Kidney (tissue), 14 donors: ENCODE data around the gene DENND4A. TPM values are rescaled to one million over a fixed set of nuclear protein-coding genes. Genes with fewer than 3 reads are reported as not detected.

Experiments used
- DNase-seq, 5 donors: peaks; one replicate each; pipeline ENCODE4 v3.0.0-alpha.2; 2013 to 2020
- FAIRE-seq: peaks from 2 replicates; lab custom pipeline; 2012; peaks lifted over from hg19 to GRCh38; lab: Jason Lieb, UNC
- H3K27ac ChIP-seq, 2 donors: one replicate each; pipeline ENCODE4 v1.7.0; 2013; ENCODE audit warnings: low read depth in 2 of 2, low read length in 2 of 2, inconsistent platforms in 1 of 2
- H3K27me3 ChIP-seq: one replicate; pipeline ENCODE4 v1.7.1; 2013; ENCODE audit warnings: low read length, inconsistent platforms; ENCODE audit not compliant: control insufficient read depth, insufficient read depth
- H3K36me3 ChIP-seq, 3 donors: one replicate each; pipeline versions ENCODE4 v1.7.0 to v1.7.1; 2013; ENCODE audit warnings: low read length in 3 of 3, control low read depth in 1 of 3, inconsistent platforms in 1 of 3; ENCODE audit not compliant: insufficient read depth in 3 of 3, control insufficient read depth in 2 of 3
- H3K4me1 ChIP-seq, 3 donors: one replicate each; pipeline versions ENCODE4 v1.7.0 to v1.7.1; 2013; ENCODE audit warnings: low read length in 3 of 3, inconsistent platforms in 1 of 3, low read depth in 1 of 3; ENCODE audit not compliant: control insufficient read depth in 2 of 3, insufficient read depth in 2 of 3
- H3K4me3 ChIP-seq, 3 donors: one replicate each; pipeline versions ENCODE4 v1.7.0 to v1.8.1; 2013; ENCODE audit warnings: low read length in 3 of 3, control low read depth in 1 of 3, inconsistent platforms in 1 of 3
- H3K9ac ChIP-seq, 3 donors: one replicate each; pipeline versions ENCODE4 v1.7.0 to v1.7.1; 2013; ENCODE audit warnings: low read length in 3 of 3, control low read depth in 1 of 3, inconsistent platforms in 1 of 3
- H3K9me3 ChIP-seq, 3 donors: one replicate each; pipeline versions ENCODE4 v1.7.0 to v1.7.1; 2013; ENCODE audit warnings: low read length in 3 of 3, control low read depth in 1 of 3, inconsistent platforms in 1 of 3; ENCODE audit not compliant: control insufficient read depth in 2 of 3, insufficient read depth in 1 of 3
- intact Hi-C: fragments of 100-400 bp; cut with DNase I; formaldehyde crosslinking; loops from one replicate; pipeline ENCODE4 v1.11.1; 2022
- polyA plus RNA-seq: library from polyadenylated mRNA; stranded (reverse); fragments of 350-450 nt; fragmentation: Illumina TruSeq; extraction: RNeasy Lipid Tissue Mini Kit (QIAGEN cat#74804); gene quantifications from one replicate; pipeline ENCODE4 v1.2.3, GENCODE V29; 2014; ENCODE audit warnings: low read depth, low replicate concordance; ENCODE audit not compliant: insufficient read depth
- total RNA-seq: library from RNA; stranded (reverse); fragmentation: NEBNext Ultra II Directional; extraction: Animal tissue kit (Norgen Biotek cat#: 25700); gene quantifications from one replicate; pipeline ENCODE4 v1.2.1, GENCODE V29; 2021
- TF ChIP-seq, protein P1 (sequence below): IDR thresholded peaks from 3 replicates; pipeline ENCODE4 v1.5.1; 2012; ENCODE audit warnings: mild to moderate bottlenecking, moderate library complexity, borderline replicate concordance; ENCODE audit not compliant: insufficient read depth; ENCODE audit errors: extremely low read depth
- donor health status: control.
- donor health status: control.
- donor health status: control.
- donor health status: control.
- donor health status: control.
- donor health status: DM: yes; HTN: yes; CAD: no.
- donor health status: Normal renal cell carcinoma (clear cell type).

The DENND4A gene
- total and polyA plus RNA-seq, 2 donors from 2014 or later, result 8.6 to 35.9 TPM

- no peaks in the 10 kb centered on the region for H3K4me1 ChIP-seq
Observed at GRCh38 chr15:65629548-65629947, 162.5 kb downstream of the DENND4A start.

GRCh38 chr15:65626856-65627255 lies 165.2 kb downstream of the DENND4A start:
- FAIRE-seq, result no peak
- peaks cover 2 to 18% (median 11%) of the 10 kb centered on the region in 3 donors for H3K36me3 ChIP-seq
- no peak overlapping the region for H3K4me3 ChIP-seq
- H3K9ac ChIP-seq, result no peak overlapping the region
- no peaks in the 10 kb centered on the region for H3K27me3 ChIP-seq
- no peaks in the 10 kb centered on the region for H3K9me3 ChIP-seq
- TF ChIP-seq, protein P1, sequence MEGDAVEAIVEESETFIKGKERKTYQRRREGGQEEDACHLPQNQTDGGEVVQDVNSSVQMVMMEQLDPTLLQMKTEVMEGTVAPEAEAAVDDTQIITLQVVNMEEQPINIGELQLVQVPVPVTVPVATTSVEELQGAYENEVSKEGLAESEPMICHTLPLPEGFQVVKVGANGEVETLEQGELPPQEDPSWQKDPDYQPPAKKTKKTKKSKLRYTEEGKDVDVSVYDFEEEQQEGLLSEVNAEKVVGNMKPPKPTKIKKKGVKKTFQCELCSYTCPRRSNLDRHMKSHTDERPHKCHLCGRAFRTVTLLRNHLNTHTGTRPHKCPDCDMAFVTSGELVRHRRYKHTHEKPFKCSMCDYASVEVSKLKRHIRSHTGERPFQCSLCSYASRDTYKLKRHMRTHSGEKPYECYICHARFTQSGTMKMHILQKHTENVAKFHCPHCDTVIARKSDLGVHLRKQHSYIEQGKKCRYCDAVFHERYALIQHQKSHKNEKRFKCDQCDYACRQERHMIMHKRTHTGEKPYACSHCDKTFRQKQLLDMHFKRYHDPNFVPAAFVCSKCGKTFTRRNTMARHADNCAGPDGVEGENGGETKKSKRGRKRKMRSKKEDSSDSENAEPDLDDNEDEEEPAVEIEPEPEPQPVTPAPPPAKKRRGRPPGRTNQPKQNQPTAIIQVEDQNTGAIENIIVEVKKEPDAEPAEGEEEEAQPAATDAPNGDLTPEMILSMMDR, result no peak
- no peak overlapping the region for H3K27ac ChIP-seq
- no peaks in the 10 kb centered on the region for H3K4me1 ChIP-seq
- intact Hi-C loops, result no loop called here
- DNase-seq, result no peak

More at GRCh38 chr15:65629548-65629947, 162.5 kb downstream of the DENND4A start:
- no peak overlapping the region for H3K4me3 ChIP-seq
- TF ChIP-seq, protein P1, result no peak
- intact Hi-C loops, result no loop called here
- no peaks in the 10 kb centered on the region for H3K27me3 ChIP-seq
- H3K27ac ChIP-seq, result no peak overlapping the region
- no peaks in the 10 kb centered on the region for H3K9me3 ChIP-seq
- no peak overlapping the region for H3K9ac ChIP-seq
- no peak for DNase-seq
- FAIRE-seq, result no peak
- H3K36me3 ChIP-seq, result peaks cover 0 to 12% (median 10%) of the 10 kb centered on the region in 3 donors

GRCh38 chr15:65623103-65623502 lies 169.0 kb downstream of the DENND4A start:
- no peak for FAIRE-seq
- TF ChIP-seq, protein P1, result no peak
- no peaks in the 10 kb centered on the region for H3K9me3 ChIP-seq

DNA sequence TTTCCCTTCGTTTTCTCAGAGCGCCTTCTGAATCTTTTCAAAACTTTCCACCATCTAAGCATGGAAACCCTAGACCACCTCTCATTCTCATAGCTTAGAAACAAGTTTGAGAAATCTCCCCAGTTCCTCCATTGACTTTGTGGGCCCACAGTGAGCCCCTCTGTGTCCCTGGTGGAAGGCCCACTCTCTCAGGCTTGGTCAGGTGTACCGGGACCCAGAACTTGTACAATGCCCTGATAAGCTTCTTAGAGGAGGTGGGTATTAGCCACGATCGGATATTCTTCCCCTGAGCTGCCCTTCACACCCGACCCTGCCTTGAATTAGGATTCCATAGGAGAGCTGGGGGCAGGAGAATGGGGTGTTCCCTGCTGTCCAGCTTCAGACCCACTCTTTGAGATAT lies 170.5 kb downstream of the DENND4A start, which contains the start of gene SLC24A1:
TSS of gene SLC24A1 (plus strand) at position 301 of the 400 bp plus-strand sequence. CDS start 2,143 bp downstream, outside the sequence.
- peaks cover 2 to 18% (median 11%) of the 10 kb centered on the region in 3 donors for H3K36me3 ChIP-seq
- DNase-seq (no peak), FAIRE-seq (no peak)
- H3K9ac ChIP-seq, result no peak within 1 kb of the TSS
- intact Hi-C loops, result no loop called here
- TF ChIP-seq, protein P1, result no peak
- H3K9me3 ChIP-seq, result no peaks in the 10 kb centered on the region
- H3K27ac ChIP-seq, result no peak within 1 kb of the TSS
- H3K4me1 ChIP-seq, result no peaks in the 10 kb centered on the region
- no peak within 1 kb of the TSS for H3K4me3 ChIP-seq
- no peaks in the 10 kb centered on the region for H3K27me3 ChIP-seq

More at GRCh38 chr15:65623103-65623502, 169.0 kb downstream of the DENND4A start:
- Histone ChIP-seq H3K9ac (no peak overlapping the region), H3K4me3 (no peak overlapping the region), H3K27ac (no peak overlapping the region), H3K27me3 (no peaks in the 10 kb centered on the region), H3K36me3 (peaks cover 2 to 18% (median 11%) of the 10 kb centered on the region in 3 donors), H3K4me1 (no peaks in the 10 kb centered on the region)
- DNase-seq, result no peak
- intact Hi-C loops, result no loop called here
